Common myeloid progenitor, CD34-positive (primary cell): ENCODE measurements around the gene WHRN.
A peak's percentile ranks its signal among the peaks of the same experiment; 100 is the strongest.

Experiments used
- CTCF ChIA-PET: fragments of 350-600 bp; sonication (Branson Sonifier 250); formaldehyde crosslinking; loops from one replicate; lab custom pipeline; 2021; ENCODE audit warnings: antibody characterized with exemption; lab: Charles Lee
- POLR2A ChIA-PET: fragments of 350-600 bp; sonication (Branson Sonifier 250); formaldehyde crosslinking; loops from one replicate; lab custom pipeline; 2021; ENCODE audit warnings: antibody characterized with exemption; lab: Charles Lee
- DNase-seq, 3 donors: peaks; one replicate each; pipeline versions ENCODE4 v3.0.0 to v3.0.0-alpha.2; 2013
- H3K27ac ChIP-seq, 2 experiments: 1 replicate in 1 of 2; 2 replicates in 1 of 2; pipeline ENCODE4 v1.7.0; 2013; ENCODE audit warnings: inconsistent platforms in 2 of 2, low read length in 2 of 2, mild to moderate bottlenecking in 2 of 2, low read depth in 1 of 2, moderate library complexity in 1 of 2; ENCODE audit not compliant: severe bottlenecking in 2 of 2, insufficient read depth in 1 of 2, poor library complexity in 1 of 2
- H3K27me3 ChIP-seq, 5 experiments: replicated peaks in 2 of 5; 1 replicate in 3 of 5; 2 replicates in 2 of 5; pipeline versions ENCODE4 v1.6.1 to v1.7.0; 2013; ENCODE audit warnings: low read length in 4 of 5, mild to moderate bottlenecking in 2 of 5, moderate library complexity in 2 of 5, inconsistent platforms in 1 of 5; ENCODE audit not compliant: insufficient read depth in 5 of 5, control insufficient read depth in 4 of 5
- H3K36me3 ChIP-seq, 4 experiments: 1 replicate in 2 of 4; 2 replicates in 2 of 4; pipeline versions ENCODE4 v1.6.1 to v1.7.0; 2013; ENCODE audit warnings: low read length in 3 of 4, control low read depth in 1 of 4, mild to moderate bottlenecking in 1 of 4; ENCODE audit not compliant: control insufficient read depth in 4 of 4, insufficient read depth in 4 of 4
- H3K4me1 ChIP-seq, 4 experiments: 1 replicate in 3 of 4; 2 replicates in 1 of 4; pipeline versions ENCODE4 v1.6.1 to v1.7.1; 2013; ENCODE audit warnings: low read length in 3 of 4, mild to moderate bottlenecking in 3 of 4, control low read depth in 1 of 4, inconsistent platforms in 1 of 4, moderate library complexity in 1 of 4; ENCODE audit not compliant: control insufficient read depth in 4 of 4, insufficient read depth in 4 of 4; ENCODE audit errors: control extremely low read depth in 1 of 4
- H3K4me3 ChIP-seq, 7 experiments: 1 replicate in 4 of 7; 2 replicates in 3 of 7; pipeline versions ENCODE4 v1.5.1 to v1.7.0; 2013; ENCODE audit warnings: mild to moderate bottlenecking in 7 of 7, low read length in 6 of 7, moderate library complexity in 6 of 7, inconsistent platforms in 2 of 7, low read depth in 2 of 7, control low read depth in 1 of 7; ENCODE audit not compliant: insufficient read depth in 4 of 7, control insufficient read depth in 1 of 7; ENCODE audit errors: extremely low read depth in 1 of 7
- H3K9me3 ChIP-seq, 5 experiments: 1 replicate in 4 of 5; 2 replicates in 1 of 5; pipeline versions ENCODE4 v1.6.1 to v1.7.1; 2013; ENCODE audit warnings: low read length in 4 of 5, mild to moderate bottlenecking in 2 of 5, inconsistent platforms in 1 of 5, low read depth in 1 of 5, moderate library complexity in 1 of 5; ENCODE audit not compliant: control insufficient read depth in 4 of 5, insufficient read depth in 2 of 5; ENCODE audit errors: control extremely low read depth in 1 of 5
- WGBS: methylation state at CpG from one replicate; pipeline ENCODE4 v1.1.5; 2013; ENCODE audit not compliant: insufficient coverage; 5-methylcytosine and 5-hydroxymethylcytosine counted together

WHRN gene

DNA sequence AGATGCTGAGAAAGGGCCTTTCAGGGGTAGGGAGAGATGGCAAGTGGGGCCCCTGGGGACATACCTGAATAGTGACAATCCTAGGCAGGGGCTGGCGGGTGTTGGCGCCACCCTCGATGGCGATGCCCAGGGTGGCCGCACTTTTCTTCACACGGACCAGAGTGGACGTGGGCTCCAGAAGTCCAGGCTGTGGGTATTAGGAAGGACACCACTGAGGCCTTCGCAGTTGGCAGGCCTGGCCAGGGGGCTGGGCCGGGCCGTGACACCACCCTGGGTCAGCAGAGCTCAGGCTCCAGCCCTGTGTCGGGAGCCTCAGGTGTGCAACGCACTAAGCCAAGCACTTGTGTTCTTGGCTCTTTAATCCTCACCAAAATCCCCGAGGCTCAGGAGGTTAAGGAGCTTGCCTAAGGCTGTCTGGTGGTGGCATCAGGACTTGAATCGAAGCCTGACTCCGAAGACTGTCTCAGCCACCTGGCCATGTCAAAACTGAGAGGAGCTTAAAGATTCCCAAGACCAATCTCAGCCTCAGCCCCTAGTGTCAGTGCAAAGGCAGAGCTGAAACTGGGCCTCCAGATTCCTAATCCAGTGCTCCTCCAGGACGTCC, 102.0 kb downstream of the WHRN start:
- DNase-seq, result no peak
- H3K4me3 ChIP-seq, result no peak overlapping the region
- WGBS, result 92% methylated on average over 16 of the region's 16 CpGs
- peaks cover 0 to 3% (median 1%) of the 10 kb centered on the region in 4 experiments for H3K4me1 ChIP-seq
- H3K27ac ChIP-seq, result no peak overlapping the region
- no peaks in the 10 kb centered on the region for H3K27me3 ChIP-seq
- CTCF ChIA-PET, result interaction anchor here (0.8 to 11.4 kb wide), 12 partner anchors 8 to 274 kb away, joined by 3 to 110 read pairs (median 6); partner anchors contain the start of gene WHRN
- no peaks in the 10 kb centered on the region for H3K36me3 ChIP-seq
- POLR2A ChIA-PET, result no interaction called here
- H3K9me3 ChIP-seq, result no peaks in the 10 kb centered on the region

DNA sequence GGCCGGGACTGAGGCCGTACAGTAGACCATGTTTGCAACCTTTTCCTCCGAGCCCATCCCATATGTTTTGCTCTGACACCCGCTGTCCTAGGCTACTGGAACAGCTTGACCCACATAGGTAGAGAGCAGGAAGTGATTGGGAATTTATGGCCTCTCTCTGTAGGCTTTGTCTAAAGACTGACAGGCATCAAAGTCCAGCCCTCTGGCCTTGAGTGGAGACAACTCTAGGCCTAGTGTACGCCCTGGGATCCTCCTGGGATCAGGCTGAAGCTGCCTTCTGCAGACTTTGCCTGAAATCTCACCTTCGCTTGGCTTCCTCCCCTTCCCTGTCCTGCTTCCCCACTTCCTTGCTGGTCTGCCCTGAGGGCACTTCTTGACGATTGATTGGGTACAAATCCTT, 103.9 kb downstream of the WHRN start:
- Histone ChIP-seq H3K36me3 (no peaks in the 10 kb centered on the region), H3K27me3 (no peaks in the 10 kb centered on the region), H3K27ac (no peak overlapping the region), H3K9me3 (no peaks in the 10 kb centered on the region), H3K4me1 (peaks cover 0 to 15% (median 11%) of the 10 kb centered on the region in 4 experiments), H3K4me3 (no peak overlapping the region)
- DNase-seq, result no peak
- ChIA-PET CTCF (interaction anchor here (0.6 to 11.4 kb wide), 8 partner anchors 9 to 506 kb away, joined by 3 to 110 read pairs (median 4); partner anchors contain the start of gene AKNA), POLR2A (no interaction called here)
- WGBS, result 72% methylated on average over 3 of the region's 7 CpGs

- Histone ChIP-seq H3K4me1 (peaks cover 0 to 18% (median 11%) of the 10 kb centered on the region in 4 experiments), H3K27me3 (no peaks in the 10 kb centered on the region), H3K27ac (no peak overlapping the region), H3K4me3 (no peak overlapping the region), H3K36me3 (peaks cover 0 to 5% (median 0%) of the 10 kb centered on the region in 4 experiments), H3K9me3 (no peaks in the 10 kb centered on the region)
- WGBS, result 88% methylated on average over 1 of the region's 2 CpGs
- POLR2A ChIA-PET, result no interaction called here
- CTCF ChIA-PET, result interaction anchor here (0.6 to 11.4 kb wide), 9 partner anchors 8 to 506 kb away, joined by 3 to 110 read pairs (median 4); partner anchors contain the start of gene AKNA
- no peak for DNase-seq
Observed at GRCh38 chr9:114400772-114401171, 104.5 kb downstream of the WHRN start.

GRCh38 chr9:114400219-114400618, 105.1 kb downstream of the WHRN start:
- ChIA-PET POLR2A (interaction anchor here (0.8 kb wide), 1 partner anchor 252 kb away, joined by 4 read pairs; no protein-coding TSS in a partner anchor), CTCF (interaction anchor here (1.1 to 11.4 kb wide), 7 partner anchors 8 to 108 kb away, joined by 3 to 84 read pairs (median 4); partner anchors contain the start of gene AKNA)
- H3K27me3 ChIP-seq, result no peaks in the 10 kb centered on the region
- 70% methylated on average over 1 of the region's 1 CpG for WGBS
- H3K27ac ChIP-seq, result no peak overlapping the region
- H3K9me3 ChIP-seq, result no peaks in the 10 kb centered on the region
- H3K4me3 ChIP-seq, result no peak overlapping the region
- no peak for DNase-seq
- peaks cover 0 to 5% (median 0%) of the 10 kb centered on the region in 4 experiments for H3K36me3 ChIP-seq
- peaks cover 0 to 22% (median 14%) of the 10 kb centered on the region in 4 experiments for H3K4me1 ChIP-seq

GRCh38 chr9:114399381-114399780, 105.9 kb downstream of the WHRN start:
- no peaks in the 10 kb centered on the region for H3K27me3 ChIP-seq
- peaks cover 0 to 30% (median 22%) of the 10 kb centered on the region in 4 experiments for H3K4me1 ChIP-seq
- CTCF ChIA-PET, result interaction anchor here (0.8 to 11.4 kb wide), 10 partner anchors 9 to 282 kb away, joined by 3 to 84 read pairs (median 3); partner anchors contain the start of gene AKNA
- no peak overlapping the region for H3K4me3 ChIP-seq
- no peak overlapping the region for H3K27ac ChIP-seq
- peaks cover 0 to 5% (median 0%) of the 10 kb centered on the region in 4 experiments for H3K36me3 ChIP-seq
- 100% methylated on average over 4 of the region's 4 CpGs for WGBS
- no peaks in the 10 kb centered on the region for H3K9me3 ChIP-seq
- no peak for DNase-seq
- POLR2A ChIA-PET, result no interaction called here

- H3K27me3 ChIP-seq, result no peaks in the 10 kb centered on the region
Observed at GRCh38 chr9:114397848-114398605, 107.2 kb downstream of the WHRN start.

More at GRCh38 chr9:114397848-114398605, 107.2 kb downstream of the WHRN start:
- POLR2A ChIA-PET, result interaction anchor here (1.5 to 3.2 kb wide), 2 partner anchors 10 to 25 kb away, joined by 4 to 13 read pairs; partner anchors contain the start of gene AKNA
- Histone ChIP-seq H3K27ac (peak overlapping the region in 1 of 2 experiments; percentile 66), H3K36me3 (peaks cover 0 to 5% (median 0%) of the 10 kb centered on the region in 4 experiments), H3K4me1 (peaks cover 0 to 31% (median 22%) of the 10 kb centered on the region in 4 experiments), H3K9me3 (no peaks in the 10 kb centered on the region), H3K4me3 (peak overlapping the region; percentile 44 to 87 (median 85))
- DNase-seq, result peak; percentile 92 to 97 (median 95)
- WGBS, result 0% methylated on average over 35 of the region's 66 CpGs
- CTCF ChIA-PET, result interaction anchor here (1.0 to 17.9 kb wide), 3 partner anchors 12 to 256 kb away, joined by 3 to 255 read pairs (median 45); partner anchors contain the start of gene AKNA
